Measurements from ENCODE around the gene RPP30.

RPP30 gene

DNA sequence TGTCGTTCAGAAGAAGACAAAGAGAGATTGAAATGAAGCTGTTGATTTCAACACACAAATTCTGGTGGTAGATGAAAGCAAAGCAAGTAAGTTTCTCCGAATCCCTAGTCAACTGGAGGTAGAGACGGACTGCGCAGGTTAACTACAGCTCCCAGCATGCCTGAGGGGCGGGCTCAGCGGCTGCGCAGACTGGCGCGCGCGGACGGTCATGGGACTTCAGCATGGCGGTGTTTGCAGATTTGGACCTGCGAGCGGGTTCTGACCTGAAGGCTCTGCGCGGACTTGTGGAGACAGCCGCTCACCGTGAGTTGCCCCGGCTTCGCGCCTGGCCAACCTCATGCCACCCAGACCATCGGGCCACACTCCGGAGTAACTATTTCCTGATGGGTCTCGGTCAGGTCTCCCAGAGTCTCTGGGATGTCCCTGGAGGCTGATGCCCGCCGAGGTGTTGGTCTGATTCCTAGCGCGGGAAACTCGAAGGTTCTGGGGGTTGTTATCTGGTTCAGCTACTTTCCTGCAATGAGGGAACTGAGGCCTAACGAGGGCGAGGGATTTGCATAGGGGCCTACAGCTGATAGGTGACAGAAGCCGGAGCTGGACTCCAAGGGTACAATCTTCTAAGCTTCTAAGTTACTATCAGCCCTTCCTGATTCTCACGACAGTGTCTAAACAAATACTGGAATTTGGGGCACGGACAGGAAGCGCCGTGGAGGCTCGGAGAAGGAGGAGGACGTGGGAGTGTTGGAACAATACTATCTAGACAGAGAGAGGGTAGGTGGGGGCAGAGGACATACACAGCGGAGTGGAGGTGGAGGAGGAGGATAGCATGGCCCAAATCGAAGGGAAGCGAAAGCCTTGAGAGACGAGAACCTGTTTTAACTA lies at the start of gene RPP30:
TSS of gene RPP30 (plus strand) at position 209 of the 882 bp plus-strand sequence. CDS start at position 222, 13 bp downstream.
- peak; percentile 37 to 65 for DNase-seq (ENCODE audit: low read depth in 2 of 2, low spot score in 1 of 2)

DNA sequence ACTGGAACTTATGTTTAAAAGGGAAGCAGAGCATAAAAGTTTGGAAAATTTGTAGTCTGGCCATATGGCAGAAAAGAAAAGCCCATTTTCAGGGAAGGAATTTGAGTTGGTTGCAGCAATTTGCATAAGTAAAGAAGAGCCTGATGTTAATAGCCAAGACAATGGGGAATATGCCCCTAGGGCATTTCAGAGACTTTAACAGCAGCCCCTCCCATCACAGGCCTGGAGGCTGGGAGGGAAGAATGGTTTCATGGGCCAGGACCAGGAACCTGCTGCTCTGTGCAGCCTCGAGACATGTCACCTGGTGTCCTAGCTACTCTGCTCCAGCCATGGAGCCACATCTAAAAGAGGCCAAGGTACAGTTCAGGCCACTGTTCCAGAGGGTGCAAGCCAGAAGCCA lies 49.3 kb upstream of the RPP30 start:
- DNase-seq (ENCODE audit: low read depth in 2 of 2, low spot score in 1 of 2): no peak

DNA sequence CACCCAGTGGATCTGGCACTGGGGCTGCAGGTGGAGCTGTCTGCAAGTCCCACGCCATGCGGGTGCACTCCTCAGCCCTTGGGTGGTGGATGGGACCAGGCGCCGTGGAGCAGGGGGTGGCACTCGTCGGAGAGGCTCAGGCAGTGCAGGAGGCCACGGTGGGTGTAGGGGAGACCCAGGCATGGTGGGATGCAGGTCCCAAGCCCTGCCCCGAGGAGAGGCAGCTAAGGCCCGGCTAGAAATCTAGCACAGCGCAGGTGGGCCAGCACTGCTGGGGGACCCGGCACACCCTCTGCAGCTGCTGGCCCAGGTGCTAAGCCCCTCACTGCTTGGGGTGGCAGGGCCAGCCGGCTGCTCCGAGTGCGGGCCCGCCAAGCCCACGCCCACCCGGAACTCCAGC lies 39.7 kb upstream of the RPP30 start:
- no peak for DNase-seq (ENCODE audit: low read depth in 2 of 2, low spot score in 1 of 2)

DNA sequence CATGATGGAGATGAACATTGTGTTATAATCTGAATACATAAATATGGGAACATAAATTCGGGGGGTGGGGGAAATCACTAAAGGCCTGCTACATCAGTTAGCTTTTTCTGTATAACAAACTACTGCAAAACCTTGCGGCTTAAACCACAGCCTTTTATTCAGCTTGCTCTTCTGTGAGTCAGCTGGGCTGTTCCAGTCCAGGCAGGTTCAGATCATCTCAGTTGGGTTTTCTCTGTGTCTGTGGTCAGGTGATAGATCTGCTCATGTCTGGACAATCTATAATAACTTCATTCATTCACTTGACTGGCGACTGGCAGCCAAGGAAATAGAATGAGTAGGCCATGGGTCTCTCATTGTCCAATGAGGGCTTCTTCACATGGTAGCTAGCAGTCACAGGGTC lies 37.4 kb upstream of the RPP30 start:
- DNase-seq (ENCODE audit: low read depth in 2 of 2, low spot score in 1 of 2): no peak

DNA sequence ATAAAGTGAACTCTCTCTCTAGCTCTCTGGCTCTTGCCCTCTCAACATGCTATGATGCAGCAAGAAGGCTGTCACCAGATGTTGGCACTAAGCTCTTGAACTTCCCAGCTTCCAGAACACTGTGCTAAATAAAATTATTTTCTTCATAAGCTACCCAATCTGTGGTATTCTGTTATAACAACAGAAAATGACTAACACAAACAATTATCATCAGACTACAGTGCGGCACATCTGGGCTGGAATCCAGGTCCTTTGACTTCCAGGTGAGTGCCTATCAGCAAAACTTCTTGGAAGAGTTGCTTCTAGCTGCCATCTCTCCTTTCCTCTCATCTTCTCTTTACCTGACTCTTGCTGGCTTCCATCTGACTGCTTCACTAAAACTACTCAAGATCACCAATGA lies 34.3 kb upstream of the RPP30 start:
- DNase-seq (ENCODE audit: low read depth in 2 of 2, low spot score in 1 of 2): no peak

DNA sequence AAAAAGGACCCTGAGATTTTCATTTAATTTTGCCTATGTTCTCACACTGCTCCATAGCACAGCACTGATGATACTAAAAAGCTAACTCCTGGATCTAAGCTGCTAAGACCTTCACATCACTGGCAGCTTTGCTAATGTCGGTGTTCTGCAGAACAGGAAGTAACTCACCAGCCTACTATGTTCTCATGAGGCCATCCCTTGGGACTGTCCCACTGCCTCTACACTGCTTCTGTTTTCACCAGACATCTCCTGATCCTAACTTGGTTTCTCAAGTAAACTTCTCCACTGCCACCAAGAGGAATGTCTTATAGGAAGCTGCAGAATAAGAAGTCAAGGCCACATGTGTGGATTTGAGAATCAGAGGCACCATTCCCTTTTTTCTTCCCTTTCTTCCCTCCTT lies 29.0 kb upstream of the RPP30 start:
- no peak for DNase-seq (ENCODE audit: low read depth in 2 of 2, low spot score in 1 of 2)

DNA sequence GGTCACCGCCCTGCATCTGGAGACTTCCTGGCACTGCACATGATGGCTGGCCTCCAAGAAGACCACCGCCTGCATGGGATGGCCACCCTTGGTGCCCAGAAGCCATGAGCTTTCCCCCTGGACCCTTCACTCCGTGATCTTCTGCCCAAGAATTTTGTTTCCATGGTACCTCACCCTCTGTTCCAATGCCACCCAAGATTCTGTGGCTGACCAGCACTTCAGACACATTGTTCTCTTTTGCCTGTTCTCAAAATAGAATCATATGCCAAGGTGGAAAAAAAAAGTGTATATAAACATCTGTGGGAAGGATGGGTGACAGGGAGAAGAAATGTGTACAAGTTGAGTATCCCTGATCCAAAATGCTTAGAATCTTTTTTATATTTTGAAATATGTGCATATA lies 26.0 kb upstream of the RPP30 start:
- no peak for DNase-seq (ENCODE audit: low read depth in 2 of 2, low spot score in 1 of 2)

DNA sequence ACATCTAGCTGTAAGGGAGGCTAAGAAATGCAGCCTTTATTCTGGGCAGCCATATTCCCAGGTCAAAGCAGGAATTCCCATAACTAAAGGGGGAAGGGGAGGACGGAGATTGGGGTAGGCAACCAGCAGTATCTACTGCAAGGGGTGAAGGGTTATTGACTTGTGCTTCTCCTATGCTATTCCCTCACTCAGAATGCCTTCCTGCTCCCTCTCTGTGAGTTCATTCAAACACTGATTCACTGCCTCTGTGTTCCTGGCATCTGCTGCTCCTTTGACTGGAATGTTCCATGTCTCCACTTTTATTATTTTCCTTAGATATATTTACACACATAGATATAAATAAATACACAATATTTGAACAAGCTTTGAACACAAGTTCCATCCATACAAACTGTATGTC lies 25.0 kb upstream of the RPP30 start:
- no peak for DNase-seq (ENCODE audit: low read depth in 2 of 2, low spot score in 1 of 2)

DNA sequence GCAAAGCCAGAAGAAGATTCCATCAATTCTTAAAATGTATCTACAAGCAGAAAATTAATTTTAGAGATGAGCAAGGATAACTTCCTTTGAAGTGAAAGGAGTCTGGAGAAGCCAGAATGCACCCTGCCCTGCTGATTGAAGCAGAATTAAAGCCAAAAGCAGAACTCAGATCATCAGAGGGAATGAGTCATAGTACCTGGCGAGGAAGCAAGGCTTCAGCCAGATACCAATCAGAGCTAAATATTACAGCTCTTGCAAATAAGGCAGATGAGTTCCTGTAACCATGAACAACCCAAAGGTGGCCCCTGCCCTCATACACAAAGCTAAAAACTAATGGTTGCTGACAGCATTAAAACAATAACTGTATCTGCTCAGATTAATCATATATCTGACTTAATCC lies 24.3 kb upstream of the RPP30 start:
- no peak for DNase-seq (ENCODE audit: low read depth in 2 of 2, low spot score in 1 of 2)

DNA sequence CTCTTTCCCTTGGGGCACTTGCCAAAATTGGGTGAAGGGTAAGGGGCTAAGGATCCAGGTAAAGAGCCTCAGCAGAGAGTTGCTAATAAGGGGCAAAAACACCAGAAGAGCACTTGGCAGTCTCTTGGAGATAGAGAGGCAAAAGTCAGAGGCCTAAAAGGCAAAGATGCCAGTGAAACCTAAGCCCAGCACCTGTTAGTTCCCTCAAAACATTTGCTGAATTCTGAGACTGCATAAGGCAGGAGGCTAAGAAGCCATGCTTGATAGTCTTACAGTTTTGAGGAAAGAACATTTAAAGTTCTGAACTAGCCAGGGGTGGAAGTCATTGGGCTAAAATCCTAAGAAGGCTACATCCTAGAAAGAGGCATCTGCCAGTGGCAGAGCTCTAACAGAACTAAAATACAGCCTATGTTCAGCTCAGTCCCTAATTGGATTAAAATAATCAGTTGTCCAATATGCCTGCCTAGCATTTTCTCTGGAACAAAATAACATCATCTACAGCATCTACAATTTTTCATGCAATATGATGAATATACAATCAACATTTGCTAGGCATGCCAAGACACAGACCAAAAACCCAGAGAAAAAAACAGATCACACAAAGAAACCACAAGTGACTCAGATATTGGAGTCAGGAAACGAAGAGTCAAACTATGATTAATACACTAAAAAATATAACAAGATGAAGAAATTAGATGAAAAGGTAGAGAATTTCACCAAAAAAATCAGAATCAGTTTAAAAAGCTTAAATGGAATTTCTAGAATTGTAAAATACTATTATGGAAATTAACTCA lies 21.6 kb upstream of the RPP30 start:
- DNase-seq (ENCODE audit: low read depth in 2 of 2, low spot score in 1 of 2): no peak

DNA sequence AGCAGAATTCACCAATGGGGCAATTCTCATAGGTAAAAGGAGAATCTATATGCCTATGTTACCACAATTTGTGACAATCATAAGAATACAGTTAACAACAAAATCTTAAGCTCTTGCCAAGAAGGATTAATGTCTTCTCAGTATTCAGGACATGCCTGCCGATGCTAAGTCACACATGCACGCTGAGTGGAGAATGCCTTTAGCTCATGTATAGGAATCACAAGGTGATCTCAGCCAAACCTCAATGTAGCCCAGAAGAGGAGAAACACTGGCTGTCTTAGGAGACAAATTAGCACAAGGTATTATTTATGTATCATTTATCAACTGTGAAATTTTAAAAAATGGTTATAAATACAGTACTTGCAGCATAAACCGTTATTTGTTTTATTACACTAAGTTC lies 16.6 kb upstream of the RPP30 start:
- DNase-seq (ENCODE audit: low read depth in 2 of 2, low spot score in 1 of 2): no peak

DNA sequence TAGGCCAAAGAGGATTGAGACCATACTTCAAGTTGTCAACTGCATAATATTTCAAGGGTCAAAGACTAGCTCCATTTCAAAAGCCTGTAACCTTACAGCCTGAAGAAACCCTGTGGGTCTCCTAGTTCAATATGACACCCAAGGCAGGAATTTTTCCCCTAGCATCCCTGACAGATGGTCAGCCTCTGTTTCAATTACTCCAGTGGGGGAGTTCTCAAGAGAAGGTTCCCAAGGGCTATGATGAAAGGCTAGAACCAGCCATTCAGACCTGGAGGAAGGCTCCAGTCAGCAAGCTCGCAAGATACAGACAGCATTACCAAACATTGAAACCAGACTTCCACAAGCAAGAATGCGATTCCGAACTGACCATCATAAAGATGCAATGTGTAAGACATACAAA lies 15.5 kb upstream of the RPP30 start:
- DNase-seq (ENCODE audit: low read depth in 2 of 2, low spot score in 1 of 2): no peak

DNA sequence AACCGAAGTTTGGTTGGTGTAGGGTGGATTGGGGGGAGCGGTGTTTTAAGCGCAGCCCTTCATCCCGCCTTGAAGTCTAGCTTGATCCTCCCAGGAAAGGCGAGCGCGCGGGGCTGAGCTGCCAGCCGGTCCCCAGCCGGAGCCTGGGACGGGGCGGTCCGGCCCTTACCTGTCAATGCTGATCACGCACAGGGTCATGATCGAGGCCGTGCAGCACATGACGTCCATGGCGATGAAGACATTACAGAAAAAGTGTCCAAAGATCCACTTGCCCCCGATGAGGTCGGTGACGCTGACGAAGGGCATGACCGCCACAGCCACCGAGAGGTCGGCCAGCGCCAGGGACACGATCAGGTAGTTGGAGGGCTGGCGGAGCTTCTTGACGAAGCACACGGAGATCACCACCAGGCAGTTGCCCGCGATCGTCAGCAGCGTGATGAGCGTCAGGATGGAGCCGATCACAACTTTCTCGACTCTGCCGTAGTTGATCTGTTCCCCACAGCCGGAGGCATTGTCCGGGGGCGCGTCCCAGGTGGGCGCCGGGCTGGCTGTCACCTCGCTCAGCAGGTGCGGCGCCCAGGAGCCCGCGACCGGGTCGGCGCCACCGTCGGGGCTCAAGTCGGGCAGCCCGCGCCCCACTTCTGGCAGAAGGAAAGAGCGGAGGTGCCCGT lies 14.7 kb upstream of the RPP30 start:
- no peak for DNase-seq (ENCODE audit: low read depth in 2 of 2, low spot score in 1 of 2)

DNA sequence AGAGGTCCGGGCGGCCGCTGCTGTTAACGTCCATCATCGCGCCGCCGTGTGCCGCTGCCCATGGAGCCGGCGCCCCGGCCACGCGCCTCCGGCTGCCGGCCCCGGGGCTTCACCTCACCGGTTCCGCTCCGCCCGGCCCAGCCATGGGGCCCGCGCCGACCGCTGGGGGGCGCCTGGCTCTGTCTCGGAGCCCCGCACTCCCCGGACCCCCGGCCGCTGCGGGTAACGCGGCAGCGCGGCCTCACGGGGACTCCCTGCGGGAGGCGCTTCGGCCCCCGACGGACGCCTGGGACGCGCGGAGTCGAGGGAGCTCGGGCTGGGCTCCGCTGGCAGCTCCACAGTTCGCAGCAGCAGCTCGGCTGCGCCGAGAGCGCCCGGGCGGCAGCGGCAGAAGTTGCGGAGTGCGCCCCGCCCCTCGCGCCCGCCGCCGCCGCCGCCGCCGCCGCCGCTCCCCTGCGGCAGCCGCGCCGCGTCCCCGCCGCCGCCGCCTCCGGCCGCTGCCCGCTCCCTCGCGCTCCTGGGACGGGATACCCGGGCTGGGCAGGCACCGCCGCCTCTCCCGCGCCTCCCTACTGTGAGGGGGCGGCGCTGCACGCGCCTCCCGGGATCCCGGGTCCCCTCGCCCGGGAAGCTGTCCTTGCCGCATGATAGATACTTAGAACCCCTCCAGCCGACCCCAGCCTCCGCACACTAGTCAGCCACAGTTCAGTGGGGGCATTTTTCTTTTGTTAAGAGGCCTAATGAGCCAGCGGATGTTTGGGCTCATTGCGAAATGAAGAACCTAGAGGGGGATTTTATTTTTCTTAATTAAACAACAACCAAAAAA lies 13.9 kb upstream of the RPP30 start, which contains the start of gene HTR7:
TSS of gene HTR7 (minus strand) at position 405 of the 826 bp plus-strand sequence. CDS start at position 37, 368 bp downstream.
- peak; percentile 2 to 25 for DNase-seq (ENCODE audit: low read depth in 2 of 2, low spot score in 1 of 2)

DNA sequence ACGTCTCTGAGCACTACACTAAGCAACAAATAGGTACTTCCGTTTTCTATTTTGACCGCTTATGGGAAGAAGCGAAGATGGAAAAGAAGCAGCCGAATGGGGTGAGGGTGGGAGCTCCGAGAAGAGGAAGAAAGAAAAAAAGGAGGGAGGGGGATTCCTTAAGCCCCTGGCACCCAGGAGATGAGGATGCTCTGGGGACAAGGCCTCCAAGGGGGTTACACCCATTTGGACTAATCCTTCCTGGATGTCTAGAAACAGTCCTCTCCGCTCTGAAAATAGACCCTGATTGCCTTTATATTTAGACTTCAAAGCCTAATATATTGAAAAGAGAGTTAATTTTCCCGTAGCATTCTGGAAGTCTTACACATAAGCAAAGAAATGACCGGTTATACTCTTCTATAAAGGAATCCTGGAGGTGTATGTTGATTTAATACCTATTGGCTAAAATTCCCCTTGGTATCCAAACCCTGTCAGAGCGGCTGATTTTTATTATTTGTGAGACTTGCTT lies 13.3 kb upstream of the RPP30 start:
- DNase-seq (ENCODE audit: low read depth in 2 of 2, low spot score in 1 of 2): no peak

DNA sequence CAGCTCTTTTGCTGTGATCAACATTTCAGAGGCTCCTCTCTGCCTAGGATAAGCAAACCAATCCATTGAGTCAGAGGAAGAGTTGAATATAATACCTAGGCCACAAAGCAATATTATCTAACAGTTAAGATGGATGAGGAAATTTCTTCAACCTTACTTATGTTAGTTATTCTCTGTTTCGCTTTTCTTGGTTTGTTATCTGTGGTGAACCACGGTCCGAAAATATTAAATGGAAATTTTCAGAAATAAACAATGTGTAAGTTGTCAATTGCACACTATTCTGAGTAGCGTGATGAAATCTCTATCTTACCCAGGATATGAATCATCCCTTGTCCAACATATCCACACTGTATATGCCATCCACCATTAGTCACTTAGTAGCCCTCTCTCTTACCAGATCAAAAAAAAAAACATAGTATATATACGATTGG lies 12.4 kb upstream of the RPP30 start:
- no peak for DNase-seq (ENCODE audit: low read depth in 2 of 2, low spot score in 1 of 2)

DNA sequence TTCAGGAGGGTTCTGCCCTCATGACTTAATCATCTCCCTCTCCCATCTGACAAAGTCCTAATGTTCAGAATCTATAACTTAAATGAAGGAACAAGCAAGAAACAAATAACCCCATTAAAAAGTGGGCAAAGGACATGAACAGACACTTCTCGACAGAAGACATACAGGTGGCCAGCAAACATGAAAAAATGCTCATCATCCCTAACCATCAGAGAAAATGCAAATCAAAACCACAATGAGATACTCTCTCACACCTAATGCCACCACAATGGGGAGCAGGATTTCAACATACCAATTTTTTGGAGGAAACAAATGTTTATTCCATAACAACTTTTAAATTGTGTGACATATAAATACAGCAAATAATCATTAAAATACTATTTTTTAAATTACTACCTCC lies 11.0 kb upstream of the RPP30 start:
- no peak for DNase-seq (ENCODE audit: low read depth in 2 of 2, low spot score in 1 of 2)

DNA sequence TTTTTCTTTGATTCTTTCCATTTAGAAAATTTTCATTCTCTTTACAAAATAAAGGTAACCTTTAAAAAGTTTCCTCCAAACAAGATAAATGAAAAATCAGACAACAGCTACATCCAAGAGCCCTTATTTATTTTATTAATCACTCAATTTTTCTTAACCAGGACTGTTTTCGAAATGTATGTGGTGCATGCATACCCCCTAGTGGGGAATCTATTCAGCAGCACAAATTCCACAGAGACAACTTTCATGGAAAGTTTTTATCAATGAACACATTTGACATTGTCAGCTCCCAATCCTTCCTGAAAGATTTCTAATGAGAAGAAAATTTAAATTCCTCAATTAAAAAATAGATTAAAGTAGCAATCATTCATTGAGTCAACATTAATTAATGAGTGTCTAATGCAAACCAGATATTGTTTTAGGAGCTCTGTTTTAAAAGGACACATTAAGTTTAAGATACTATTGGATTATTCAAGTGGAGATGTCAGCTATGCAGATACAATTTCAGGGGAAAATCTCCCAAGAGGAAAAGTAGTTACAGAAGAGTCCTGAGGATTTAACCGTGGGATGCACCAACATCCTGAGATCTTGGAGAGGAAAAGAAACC lies 8.8 kb upstream of the RPP30 start:
- DNase-seq (ENCODE audit: low read depth in 2 of 2, low spot score in 1 of 2): no peak

DNA sequence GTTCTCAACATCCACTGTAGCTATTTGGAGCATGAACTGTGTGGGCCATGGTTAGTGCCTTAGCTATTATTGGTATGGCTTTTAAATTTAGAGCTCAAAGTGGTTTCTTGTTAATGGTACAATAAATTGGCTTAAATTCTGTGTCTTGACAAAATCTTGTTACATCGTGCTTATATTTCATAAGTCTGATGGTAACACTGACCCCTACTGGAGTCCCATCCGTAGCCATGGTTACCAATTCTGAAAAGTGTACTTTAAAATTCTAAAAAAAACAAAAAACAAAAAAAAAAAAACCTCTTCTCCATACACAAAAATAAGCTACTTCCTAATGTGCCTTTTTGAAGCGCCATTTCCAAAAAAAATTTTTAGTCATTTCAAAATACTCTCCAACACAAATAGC lies 6.4 kb upstream of the RPP30 start:
- DNase-seq (ENCODE audit: low read depth in 2 of 2, low spot score in 1 of 2): no peak

DNA sequence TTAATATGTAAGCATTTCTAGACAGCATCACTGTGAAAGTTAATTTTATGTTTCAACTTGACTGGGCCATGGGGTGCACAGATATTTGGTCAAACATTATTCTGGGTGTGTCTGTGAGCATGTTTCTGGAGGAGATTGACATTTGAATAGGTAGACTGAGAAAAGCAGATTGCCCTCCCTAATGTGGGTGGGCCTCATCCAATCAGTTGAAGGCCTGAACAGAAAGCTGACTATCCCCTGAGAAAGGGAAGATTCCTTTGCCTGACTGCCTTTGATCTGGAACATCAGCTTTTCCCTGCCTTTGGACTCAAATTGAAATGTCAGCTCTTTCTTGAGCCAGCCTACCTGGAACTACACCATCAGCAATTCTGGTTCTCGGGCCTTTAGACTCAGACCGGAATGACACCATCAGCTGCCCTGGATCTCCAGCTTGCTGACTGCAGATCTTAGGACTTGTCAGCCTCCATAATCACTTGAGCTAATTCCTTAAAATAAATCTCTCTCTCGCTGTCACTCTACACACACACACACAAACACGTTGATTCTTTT lies 5.7 kb upstream of the RPP30 start:
- DNase-seq (ENCODE audit: low read depth in 2 of 2, low spot score in 1 of 2): no peak
